PFSK-1 (cell line): ENCODE data around the gene CHMP1B.

Experiments used
- FOXP2 ChIP-seq: optimal IDR thresholded peaks from 2 replicates; pipeline ENCODE3; 2011; ENCODE audit warnings: borderline replicate concordance, control low read depth, inconsistent platforms; ENCODE audit not compliant: insufficient read depth; ENCODE audit errors: extremely low read length, extremely low read depth
- POLR2AphosphoS5 ChIP-seq: IDR thresholded peaks from 2 replicates; pipeline ENCODE4 v1.6.1; 2012; ENCODE audit warnings: low read depth, mild to moderate bottlenecking, control low read depth, low read length, moderate library complexity
- REST ChIP-seq, 2 experiments: IDR thresholded peaks; 2 replicates each; pipeline versions ENCODE4 v1.6.1 to v1.8.0; 2011 to 2012; ENCODE audit warnings: low read depth in 2 of 2, low read length in 2 of 2, control low read depth in 1 of 2, inconsistent platforms in 1 of 2, mild to moderate bottlenecking in 1 of 2, moderate library complexity in 1 of 2; ENCODE audit not compliant: insufficient read depth in 1 of 2
- TAF1 ChIP-seq: IDR thresholded peaks from 2 replicates; pipeline ENCODE4 v1.6.1; 2012; ENCODE audit warnings: low read length, control low read depth, borderline replicate concordance; ENCODE audit not compliant: insufficient read depth

- TF ChIP-seq POLR2AphosphoS5: no peak
- TF ChIP-seq REST (IDR thresholded peaks at IDR 0.05; ENCODE audit: insufficient read depth in 1 of 2, low read depth in 2 of 2, low read length in 2 of 2): no peak
- TF ChIP-seq TAF1: no peak
- no peak for TF ChIP-seq FOXP2
Observed at GRCh38 chr18:11862468-11863137, 11.4 kb downstream of the CHMP1B start.
